NK-92 (cell line): ENCODE results near the gene EHF.

Experiments
- DNase-seq: peaks from one replicate; lab custom pipeline; 2025; ENCODE audit not compliant: unreplicated experiment; lab: John Stamatoyannopoulos, UW

The EHF gene

GRCh38 chr11:34643311-34643710 lies 22.4 kb downstream of the EHF start:
- DNase-seq: no peak

DNA sequence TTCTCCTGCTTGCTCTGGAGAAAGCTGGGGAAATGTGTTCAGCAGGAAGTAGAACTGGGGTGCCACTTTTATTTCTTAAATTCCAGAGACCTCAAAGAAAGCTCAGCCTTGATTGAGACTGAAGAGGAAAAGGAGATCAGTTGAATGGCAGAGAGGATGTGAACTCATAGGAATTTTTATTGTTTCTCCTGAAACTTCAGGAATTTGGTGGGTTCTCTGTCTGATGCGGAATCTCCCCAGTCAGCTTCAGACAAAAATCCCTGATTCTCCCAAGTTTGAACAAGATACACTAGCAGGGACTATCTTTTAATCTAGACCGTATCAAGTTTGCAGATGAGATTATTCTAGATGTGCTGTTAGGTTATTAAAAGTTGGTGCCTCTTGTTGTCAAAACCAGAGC lies 23.0 kb downstream of the EHF start:
- no peak for DNase-seq

GRCh38 chr11:34644669-34645406 lies 23.9 kb downstream of the EHF start:
- DNase-seq: no peak

GRCh38 chr11:34646431-34646830 lies 25.5 kb downstream of the EHF start:
- no peak for DNase-seq

DNA sequence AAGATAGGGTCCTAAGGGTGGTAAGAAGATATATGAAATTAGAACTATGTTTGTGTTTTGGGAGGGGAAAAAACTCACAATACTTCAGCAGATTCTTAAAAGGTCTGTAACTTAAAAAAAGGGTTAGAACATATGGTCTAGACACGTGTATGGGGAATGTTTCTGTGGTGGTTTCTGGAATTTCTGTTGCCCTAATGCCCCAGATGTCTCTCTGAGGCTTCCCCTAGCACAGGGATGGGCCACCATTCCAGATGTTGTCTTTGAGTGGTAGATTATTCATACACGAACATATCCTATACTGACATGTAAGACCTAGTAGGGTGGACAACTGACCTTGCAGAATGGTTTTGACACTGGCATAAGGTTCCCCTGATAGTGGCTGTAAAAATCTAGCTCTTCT lies 26.2 kb downstream of the EHF start:
- no peak for DNase-seq

GRCh38 chr11:34647532-34647931 lies 26.6 kb downstream of the EHF start:
- no peak for DNase-seq

GRCh38 chr11:34648036-34648435 lies 27.1 kb downstream of the EHF start:
- no peak for DNase-seq

DNA sequence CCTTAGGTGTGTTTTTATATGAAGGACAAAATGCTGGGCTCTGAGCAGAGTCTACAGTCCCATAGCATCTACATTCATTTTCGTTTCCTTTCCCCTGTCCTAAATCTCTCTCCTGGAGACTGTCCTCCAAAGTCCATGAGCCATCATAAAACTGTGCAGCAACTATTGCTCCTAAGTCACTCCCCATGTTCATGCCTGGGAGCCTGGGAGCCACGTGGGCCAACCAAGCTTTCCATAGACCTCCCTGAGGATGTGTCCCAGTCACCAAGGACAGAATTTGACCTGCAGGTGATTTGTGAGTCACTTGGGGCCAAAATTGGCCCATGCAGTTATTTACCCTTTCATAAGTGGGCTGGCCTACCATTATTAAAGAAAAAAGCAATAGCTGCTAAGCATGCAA lies 28.7 kb downstream of the EHF start:
- no peak for DNase-seq

DNA sequence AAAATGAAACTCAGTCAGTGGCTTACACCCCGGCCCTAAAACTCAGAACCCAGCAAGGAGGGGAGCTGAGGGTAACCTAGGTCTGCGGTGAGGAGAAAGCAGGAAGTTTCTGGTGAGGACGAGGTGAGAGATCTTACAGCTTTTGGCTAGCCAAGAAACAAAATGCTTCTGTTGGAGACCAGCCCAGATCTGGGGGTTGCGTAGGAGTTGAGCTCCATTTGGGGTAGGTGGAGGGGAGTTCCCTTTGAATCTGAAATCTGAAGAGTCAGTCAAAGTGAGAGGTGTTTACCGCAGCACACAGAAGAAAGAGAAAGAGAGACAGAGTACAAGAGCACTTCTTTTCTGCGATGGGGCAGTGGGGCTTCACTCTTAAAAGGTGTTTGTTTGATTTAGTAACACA lies 29.6 kb downstream of the EHF start:
- DNase-seq: no peak

DNA sequence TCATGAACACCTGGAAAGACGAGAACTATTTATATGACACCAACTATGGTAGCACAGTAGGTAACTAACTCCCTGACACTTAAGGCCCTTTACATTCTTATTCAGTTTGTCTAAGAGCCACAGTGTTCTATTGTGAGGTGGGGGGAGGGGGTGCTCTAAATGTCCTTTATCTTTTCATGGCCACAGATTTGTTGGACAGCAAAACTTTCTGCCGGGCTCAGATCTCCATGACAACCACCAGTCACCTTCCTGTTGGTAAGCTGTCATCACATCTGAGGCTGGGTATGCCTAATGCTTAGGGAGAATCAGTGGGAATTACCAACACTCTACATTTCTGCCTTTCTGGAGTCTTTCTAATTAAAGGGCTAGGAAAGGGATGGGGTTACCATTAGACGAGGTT lies 30.7 kb downstream of the EHF start:
- no peak for DNase-seq

- no peak for DNase-seq
Measured at GRCh38 chr11:34652191-34652973, 31.5 kb downstream of the EHF start.

DNA sequence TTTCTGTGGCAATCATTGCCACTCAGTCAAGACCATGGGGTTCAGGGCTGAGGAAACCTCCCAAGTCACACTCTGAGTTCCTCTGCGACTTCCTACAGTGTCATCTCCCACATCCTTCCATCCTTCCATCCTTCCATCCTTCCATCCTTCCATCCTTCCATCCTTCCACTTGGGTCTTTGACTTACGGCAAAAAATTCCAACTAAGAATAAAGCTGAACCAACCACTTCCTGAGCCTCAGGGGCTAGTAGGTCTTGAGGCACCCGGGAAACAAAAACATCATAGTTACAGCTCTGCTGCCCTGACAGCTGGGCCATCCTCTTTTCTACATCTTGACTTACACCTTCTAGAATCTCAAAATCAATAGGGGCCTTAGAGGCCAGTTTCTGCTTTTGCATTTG lies 32.1 kb downstream of the EHF start:
- no peak for DNase-seq

GRCh38 chr11:34653851-34654482 lies 33.1 kb downstream of the EHF start:
- no peak for DNase-seq

DNA sequence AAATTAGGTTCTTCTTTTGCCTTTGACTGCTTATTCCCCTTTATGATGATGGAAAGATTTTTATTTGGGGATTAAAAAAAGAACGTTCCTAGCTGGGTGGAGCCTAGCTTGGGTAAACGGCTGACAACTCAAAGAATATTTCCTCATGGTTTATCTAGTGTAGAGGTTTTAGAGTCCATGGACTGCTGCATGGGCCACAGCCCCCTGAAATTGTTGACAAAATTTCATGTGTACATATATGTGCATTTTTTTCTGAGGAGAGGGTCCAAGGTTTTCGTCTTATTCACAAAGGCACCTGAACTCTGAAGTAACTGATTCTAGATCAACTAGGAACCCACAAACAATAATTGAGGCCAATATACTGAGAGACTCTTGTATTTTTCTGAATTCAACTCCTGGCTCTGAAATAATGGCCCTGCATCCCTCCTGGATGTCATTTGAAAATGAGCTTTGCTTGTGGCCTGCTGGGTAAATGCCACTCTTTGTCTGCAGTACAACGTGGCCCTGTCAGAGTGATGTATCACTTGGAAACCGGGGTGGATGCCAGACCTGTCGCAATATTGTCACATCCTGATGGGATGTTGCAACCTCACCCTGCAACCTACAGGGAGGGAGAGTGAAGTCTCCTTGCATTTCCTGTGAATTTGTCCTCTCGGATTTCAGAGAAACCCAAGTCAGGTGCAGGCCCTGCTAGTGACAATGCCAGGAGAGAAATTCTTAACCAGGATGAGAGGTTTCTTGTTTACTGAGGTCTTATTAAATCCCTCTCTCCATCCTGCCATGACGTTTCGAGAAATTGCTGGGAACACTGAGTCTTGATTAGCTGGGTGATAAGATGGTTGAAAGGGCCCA lies 33.8 kb downstream of the EHF start:
- no peak for DNase-seq

GRCh38 chr11:34655335-34656008 lies 34.6 kb downstream of the EHF start:
- no peak for DNase-seq

GRCh38 chr11:34656062-34656720 lies 35.3 kb downstream of the EHF start:
- DNase-seq: no peak

DNA sequence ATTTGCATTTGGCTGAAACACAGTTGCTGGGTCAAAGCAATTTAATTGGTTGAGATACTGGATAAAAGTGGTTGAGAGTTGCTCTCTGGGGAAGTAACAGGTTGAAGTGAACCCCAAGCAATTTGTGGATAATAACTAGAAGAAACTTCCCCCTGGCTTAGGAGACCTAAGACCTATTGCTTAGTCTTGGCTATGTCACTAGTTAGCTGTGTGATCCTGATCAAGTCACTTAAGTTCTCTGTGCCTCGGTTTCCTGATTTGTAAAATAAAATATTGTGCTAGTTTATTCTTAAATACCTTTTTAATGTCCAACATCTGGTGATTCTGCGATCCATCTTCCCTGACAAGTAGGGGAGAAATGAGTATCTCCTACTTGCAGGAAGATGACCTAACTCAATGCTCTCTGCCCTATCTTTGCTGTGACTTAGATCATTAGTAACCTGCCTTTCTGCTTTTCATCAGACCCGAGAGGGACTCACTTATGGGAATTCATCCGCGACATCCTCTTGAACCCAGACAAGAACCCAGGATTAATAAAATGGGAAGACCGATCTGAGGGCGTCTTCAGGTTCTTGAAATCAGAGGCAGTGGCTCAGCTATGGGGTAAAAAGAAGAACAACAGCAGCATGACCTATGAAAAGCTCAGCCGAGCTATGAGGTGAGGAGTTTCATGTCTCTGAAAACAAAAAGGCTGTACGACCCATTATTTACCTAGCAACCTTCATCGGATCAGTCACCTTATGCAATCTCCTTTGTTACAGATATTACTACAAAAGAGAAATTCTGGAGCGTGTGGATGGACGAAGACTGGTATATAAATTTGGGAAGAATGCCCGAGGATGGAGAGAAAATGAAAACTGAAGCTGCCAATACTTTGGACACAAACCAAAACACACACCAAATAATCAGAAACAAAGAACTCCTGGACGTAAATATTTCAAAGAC lies 37.5 kb downstream of the EHF start:
- no peak for DNase-seq

- DNase-seq: no peak
Measured at GRCh38 chr11:34659096-34659733, 38.3 kb downstream of the EHF start.
